Ecto neural progenitor cell (in vitro differentiated cells): ENCODE results near the gene PLCB1.

Source experiments
- DNase-seq: peaks from one replicate; pipeline ENCODE4 v3.0.0-alpha.2; 2018; ENCODE audit warnings: low spot score

PLCB1 gene

GRCh38 chr20:8880085-8880853 is 748.2 kb downstream of the PLCB1 start:
- no peak for DNase-seq

GRCh38 chr20:8891039-8891438 is 759.0 kb downstream of the PLCB1 start:
- no peak for DNase-seq

- DNase-seq, result no peak
Measured at GRCh38 chr20:8895472-8895871, 763.4 kb downstream of the PLCB1 start.

- no peak for DNase-seq
Measured at GRCh38 chr20:8898823-8899222, 766.8 kb downstream of the PLCB1 start.

GRCh38 chr20:8901237-8902025 is 769.4 kb downstream of the PLCB1 start:
- no peak for DNase-seq

- DNase-seq, result no peak
Measured at GRCh38 chr20:8903655-8904605, 771.9 kb downstream of the PLCB1 start.

- DNase-seq, result no peak
Measured at GRCh38 chr20:8909596-8909995, 777.5 kb downstream of the PLCB1 start.

- DNase-seq, result no peak
Measured at GRCh38 chr20:8912096-8912495, 780.0 kb downstream of the PLCB1 start.

- no peak for DNase-seq
Measured at GRCh38 chr20:8912731-8913130, 780.7 kb downstream of the PLCB1 start.

- no peak for DNase-seq
Measured at GRCh38 chr20:8913456-8913855, 781.4 kb downstream of the PLCB1 start.

- no peak for DNase-seq
Measured at GRCh38 chr20:8914421-8914820, 782.4 kb downstream of the PLCB1 start.

- DNase-seq, result no peak
Measured at GRCh38 chr20:8917084-8917483, 785.0 kb downstream of the PLCB1 start.

GRCh38 chr20:8918145-8918544 is 786.1 kb downstream of the PLCB1 start:
- no peak for DNase-seq

- no peak for DNase-seq
Measured at GRCh38 chr20:8924539-8924938, 792.5 kb downstream of the PLCB1 start.

GRCh38 chr20:8930726-8931125 is 798.7 kb downstream of the PLCB1 start:
- no peak for DNase-seq

GRCh38 chr20:8932192-8933165 is 800.4 kb downstream of the PLCB1 start:
- no peak for DNase-seq

GRCh38 chr20:8933381-8933807 is 801.3 kb downstream of the PLCB1 start:
- DNase-seq, result no peak

- DNase-seq, result no peak
Measured at GRCh38 chr20:8934362-8934761, 802.3 kb downstream of the PLCB1 start.
